ENCODE results near the gene ARHGAP45. TPM values are rescaled to one million over a fixed set of nuclear protein-coding genes. Genes with fewer than 3 reads are reported as not detected.
A peak's percentile ranks its signal among the peaks of the same experiment; 100 is the strongest.
"Not testable (repeated sequence)": the region's sequence is repeated elsewhere in the genome, so short reads cannot be mapped to it uniquely, and the experiment has no call there.

Gene ARHGAP45, protein sequence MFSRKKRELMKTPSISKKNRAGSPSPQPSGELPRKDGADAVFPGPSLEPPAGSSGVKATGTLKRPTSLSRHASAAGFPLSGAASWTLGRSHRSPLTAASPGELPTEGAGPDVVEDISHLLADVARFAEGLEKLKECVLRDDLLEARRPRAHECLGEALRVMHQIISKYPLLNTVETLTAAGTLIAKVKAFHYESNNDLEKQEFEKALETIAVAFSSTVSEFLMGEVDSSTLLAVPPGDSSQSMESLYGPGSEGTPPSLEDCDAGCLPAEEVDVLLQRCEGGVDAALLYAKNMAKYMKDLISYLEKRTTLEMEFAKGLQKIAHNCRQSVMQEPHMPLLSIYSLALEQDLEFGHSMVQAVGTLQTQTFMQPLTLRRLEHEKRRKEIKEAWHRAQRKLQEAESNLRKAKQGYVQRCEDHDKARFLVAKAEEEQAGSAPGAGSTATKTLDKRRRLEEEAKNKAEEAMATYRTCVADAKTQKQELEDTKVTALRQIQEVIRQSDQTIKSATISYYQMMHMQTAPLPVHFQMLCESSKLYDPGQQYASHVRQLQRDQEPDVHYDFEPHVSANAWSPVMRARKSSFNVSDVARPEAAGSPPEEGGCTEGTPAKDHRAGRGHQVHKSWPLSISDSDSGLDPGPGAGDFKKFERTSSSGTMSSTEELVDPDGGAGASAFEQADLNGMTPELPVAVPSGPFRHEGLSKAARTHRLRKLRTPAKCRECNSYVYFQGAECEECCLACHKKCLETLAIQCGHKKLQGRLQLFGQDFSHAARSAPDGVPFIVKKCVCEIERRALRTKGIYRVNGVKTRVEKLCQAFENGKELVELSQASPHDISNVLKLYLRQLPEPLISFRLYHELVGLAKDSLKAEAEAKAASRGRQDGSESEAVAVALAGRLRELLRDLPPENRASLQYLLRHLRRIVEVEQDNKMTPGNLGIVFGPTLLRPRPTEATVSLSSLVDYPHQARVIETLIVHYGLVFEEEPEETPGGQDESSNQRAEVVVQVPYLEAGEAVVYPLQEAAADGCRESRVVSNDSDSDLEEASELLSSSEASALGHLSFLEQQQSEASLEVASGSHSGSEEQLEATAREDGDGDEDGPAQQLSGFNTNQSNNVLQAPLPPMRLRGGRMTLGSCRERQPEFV
- 3.1 and 4.9 TPM in 2 replicates for total RNA-seq (2014; rRNA removed; shearing (Covaris generic))

DNA sequence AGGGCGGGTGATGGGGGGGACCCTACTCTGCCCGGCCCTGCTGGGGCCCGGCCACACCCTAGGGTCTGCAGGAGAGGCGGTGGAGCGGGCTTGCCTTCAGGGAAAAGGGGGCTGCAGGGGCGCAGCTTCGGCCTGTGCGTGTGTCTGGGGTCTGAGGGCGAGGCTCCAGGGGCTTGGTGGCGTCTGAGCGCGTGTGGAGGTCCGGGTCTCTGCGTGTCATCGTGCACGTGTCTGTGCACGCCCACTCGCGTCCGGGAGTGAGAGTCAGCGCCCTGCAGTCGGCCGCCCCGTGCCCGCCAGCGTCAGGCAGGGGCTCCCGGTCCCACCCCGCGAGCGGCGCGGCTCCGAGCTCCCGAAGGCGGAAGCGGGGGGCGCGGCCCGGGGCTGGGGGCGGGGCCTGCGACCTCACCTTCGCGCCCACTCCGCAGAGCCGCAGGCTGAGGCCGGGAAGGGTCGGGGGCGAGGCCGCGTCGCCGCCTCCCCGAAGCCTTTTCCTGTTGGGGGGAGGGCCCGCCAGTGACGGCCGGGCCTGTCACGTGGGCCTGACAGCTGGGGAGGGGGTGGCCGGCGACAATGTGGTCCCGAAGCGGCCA, at the start of gene ARHGAP45:
Gene ARHGAP45 (plus strand): TSS at position 420 of the 593 bp plus-strand sequence. CDS start 239 bp downstream, outside the sequence.
- no peak for DNase-seq (ENCODE audit: low spot score)

DNA sequence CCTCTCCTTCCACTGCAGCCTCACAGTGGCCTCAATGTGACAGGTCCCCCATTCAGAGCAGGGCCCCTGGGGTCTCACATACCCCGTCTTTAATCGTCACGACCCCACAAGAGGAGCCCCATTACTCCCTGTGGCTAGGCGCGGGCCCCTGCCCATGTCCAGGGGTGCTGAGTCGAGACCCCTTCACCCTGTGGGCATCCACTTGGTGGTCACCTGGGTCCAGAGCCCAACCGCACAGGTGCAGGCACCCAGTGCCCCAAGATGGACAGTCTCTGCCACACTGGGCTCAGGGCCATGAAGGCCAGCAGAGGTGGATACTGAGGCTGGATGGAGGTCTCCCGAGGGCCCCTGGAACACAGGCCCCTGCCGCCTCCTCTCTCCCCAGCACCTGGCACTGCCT, 49.1 kb upstream of the ARHGAP45 start:
- no peak for DNase-seq (ENCODE audit: low spot score)

DNA sequence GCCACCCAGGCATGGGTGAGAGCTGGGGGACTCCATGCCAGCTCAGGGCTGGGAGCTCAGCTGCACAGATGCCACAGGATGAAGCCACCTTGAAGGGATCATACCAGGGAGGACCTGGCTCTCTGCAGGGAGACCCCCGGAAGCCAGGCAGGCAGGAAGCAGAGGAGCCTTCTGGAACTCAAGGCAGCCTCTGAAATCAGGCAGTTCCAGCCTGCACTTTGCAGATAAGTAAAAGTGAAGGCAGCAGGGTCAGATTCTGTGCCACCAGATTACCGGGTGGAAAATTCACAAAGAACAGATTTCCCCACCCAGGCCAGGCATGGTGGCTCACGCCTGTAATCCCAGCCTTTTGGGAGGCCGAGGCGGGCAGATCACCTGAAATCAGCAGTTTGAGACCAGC, 48.6 kb upstream of the ARHGAP45 start:
- DNase-seq (ENCODE audit: low spot score), result no peak

DNA sequence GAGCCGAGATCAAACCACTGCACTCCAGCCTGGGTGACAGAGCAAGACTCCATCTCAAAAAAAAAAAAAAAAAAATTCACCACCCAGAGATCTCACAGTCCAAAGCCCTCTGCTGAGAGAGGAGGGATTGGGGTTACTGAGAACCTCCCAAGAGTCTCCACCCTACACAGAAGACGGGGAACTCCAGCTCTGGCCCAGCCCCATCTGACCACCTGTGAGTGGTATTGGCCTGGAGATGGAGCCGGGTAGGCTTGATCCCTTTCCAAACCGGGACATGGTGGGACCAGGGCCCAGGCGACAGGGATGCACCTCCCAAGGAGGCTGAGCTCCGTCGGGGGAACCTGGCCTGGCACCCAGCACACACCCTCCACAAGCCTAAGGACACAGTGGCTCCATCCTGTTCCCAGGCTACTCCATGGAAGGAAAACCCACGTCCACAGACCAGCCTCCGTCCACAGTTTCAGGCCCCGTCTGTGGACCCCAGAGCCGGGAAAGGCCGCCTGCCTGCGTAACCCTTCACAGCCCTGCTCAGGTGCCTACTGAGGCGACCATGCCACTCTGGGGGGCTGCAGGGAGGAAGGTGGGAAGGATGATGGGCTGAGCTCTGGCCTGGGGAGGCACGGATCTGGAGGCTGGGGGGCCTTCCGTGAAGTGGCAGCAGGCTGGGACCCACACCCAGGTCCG, 47.9 kb upstream of the ARHGAP45 start:
- no peak for DNase-seq (ENCODE audit: low spot score)

DNA sequence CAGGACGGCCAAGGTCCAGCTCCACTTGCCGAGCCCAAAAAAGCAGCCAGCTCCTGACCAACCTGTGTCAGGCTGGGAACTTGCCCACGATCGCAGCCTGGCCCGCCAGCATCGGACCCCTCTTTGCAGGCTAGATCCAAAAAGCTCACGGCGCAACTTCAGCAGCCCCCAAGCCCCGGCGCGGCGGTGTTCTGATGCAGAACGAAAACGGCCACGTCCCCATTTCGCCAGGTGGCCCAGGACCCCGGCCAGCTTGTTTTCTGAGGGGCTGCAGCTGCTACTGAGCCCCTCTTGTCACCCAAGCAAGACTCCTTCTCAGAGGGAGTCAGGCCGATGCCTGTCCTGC, 47.4 kb upstream of the ARHGAP45 start:
- no peak for DNase-seq (ENCODE audit: low spot score)

DNA sequence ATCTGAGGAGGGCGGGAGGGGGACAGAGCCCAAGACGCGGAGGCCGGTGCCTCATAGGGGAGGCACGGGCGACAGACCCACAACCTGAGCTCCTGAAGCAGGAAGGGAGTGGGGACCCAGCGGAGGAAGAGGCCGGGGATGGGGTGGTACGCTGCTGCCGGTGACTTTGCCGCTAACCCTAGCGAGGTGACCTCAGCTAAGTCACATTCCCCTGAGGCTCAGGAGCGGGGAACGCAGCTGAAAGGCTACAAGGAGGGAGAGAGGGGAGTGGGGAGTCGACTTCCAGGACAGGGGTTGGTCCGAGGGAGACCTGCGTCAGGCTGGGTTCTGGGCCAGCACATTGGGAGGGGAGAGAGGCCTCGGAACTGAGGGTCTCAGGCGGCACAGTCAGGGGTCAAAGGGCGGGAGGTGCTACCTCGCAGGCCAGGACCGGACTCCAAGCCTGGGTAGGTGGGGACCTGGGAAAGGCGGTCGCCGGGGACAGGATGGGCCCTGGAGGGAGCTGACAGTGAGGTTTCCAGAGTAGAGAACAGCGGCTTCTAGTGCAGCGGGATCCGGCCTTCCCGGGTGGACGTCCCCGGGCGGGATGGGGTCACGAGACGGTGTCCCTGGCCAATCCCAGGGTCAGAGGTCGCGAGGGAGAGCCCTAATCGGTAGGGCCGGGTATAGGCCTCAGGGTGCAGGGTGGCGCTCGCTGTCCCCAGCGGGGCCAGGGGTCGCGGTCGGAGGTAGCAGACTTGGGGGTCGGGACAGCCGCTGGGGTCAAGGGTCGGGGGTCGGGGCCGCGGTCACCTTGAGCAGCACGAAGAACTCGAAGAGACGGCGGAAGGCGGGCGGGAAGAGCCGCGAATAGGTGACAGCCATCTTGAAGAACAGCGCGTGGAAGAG, 46.7 kb upstream of the ARHGAP45 start:
- DNase-seq (ENCODE audit: low spot score), result no peak

DNA sequence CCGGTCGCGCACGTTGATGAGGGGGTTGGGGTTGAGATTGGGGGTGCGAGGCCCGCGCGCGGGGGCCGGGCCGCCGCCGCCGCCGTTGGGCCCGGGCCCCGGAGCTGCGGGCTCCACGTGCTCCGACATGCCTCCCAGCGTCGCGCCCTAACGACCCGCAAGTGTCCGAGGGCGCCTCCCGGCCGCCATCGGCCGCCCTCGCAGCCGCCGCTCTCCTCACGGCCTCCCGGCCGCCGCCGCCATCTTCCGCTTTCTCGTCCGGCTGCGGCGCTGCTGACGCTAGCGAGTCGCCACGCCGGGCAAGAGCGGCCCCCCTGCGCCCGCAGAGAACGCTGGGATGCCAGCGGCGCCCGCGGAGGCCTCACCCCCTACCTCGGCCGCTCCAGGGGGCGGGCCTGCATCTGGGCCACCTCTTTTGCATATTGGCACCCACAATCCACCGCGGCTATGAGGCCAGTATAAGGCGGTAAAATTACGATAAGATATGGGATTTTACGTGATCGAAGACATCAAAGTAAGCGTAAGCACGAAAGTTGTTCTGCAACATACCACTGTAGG, 46.0 kb upstream of the ARHGAP45 start, which contains the start of gene TMEM259:
Gene TMEM259 (minus strand): TSS at position 256 of the 558 bp plus-strand sequence. CDS start 127 bp downstream, at position 129.
- DNase-seq (ENCODE audit: low spot score), result peak; percentile 92

DNA sequence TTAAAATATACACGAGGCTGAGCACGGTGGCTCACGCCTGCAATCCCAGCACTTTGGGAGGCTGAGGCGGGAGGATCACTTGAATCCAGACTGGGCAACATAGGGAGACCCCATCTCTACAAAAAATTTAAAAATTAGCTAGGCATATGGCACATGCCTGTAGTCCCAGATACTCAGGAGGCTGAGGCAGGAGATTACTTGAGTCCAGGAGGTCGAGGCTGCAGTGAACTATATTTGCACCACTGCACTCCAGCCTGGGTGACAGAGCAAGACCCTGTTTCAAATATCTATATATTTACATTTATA, 43.1 kb upstream of the ARHGAP45 start:
- not testable (repeated sequence) for DNase-seq (ENCODE audit: low spot score)

DNA sequence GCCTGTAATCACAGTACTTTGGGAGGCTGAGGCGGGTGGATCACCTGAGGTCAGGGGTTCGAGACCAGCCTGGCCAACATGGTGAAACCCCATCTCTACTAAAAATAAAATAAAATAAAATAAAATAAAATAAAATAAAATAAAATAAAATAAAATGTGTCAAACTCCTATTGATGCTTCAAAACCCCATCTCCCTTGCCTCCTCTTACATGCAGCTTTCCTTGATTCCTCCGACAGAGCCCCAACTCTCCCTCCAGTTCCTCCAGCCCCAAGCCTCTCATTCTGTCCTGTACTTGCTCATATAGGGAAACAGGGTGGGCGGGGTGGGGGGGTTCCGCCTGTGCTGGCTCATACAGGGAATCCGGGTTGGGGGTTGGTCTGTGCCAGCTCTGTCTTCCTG, 41.9 kb upstream of the ARHGAP45 start:
- not testable (repeated sequence) for DNase-seq (ENCODE audit: low spot score)

DNA sequence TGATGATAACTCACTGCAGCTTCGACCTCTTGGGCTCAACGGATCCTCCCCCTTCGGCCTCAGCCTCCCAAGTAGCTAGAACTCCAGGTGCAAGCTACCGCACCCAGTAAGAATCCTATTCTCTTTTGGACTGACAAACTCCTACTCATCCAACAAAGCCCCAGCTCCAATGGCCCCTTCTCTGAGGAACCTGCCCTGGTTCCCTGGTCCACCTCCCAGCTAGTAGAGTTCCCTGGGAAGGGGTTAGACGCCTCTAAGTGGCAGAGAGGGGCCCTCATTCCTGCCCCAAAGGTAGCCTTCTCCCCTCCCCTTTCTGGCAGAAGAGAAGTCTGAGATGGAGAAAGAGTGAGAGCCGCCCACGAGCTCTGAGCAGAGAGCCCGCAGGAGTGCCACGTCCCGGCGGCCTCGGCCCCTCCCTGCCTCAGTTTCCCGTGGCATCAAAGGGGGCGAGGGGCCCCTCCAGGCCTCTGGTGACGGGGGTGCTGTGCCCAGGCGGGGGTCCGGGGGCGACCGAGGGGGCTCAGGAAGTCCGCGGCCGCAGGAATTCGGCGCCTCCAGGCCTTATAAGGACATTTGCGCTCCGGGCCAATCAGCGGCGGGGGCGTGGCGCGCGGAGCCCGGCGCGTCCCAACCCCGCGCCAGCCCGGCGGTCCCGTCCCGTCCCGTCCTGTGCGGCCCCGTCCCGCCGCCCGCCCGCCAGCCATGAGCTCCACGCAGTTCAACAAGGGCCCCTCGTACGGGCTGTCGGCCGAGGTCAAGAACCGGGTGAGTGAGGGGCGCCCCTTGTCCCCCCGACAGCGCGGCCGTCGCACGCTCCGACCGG, 40.8 kb upstream of the ARHGAP45 start, which contains the start of gene CNN2:
Gene CNN2 (plus strand): TSS at position 649 of the 823 bp plus-strand sequence. CDS start 54 bp downstream, at position 703.
- peak; percentile 70 for DNase-seq (ENCODE audit: low spot score)

DNA sequence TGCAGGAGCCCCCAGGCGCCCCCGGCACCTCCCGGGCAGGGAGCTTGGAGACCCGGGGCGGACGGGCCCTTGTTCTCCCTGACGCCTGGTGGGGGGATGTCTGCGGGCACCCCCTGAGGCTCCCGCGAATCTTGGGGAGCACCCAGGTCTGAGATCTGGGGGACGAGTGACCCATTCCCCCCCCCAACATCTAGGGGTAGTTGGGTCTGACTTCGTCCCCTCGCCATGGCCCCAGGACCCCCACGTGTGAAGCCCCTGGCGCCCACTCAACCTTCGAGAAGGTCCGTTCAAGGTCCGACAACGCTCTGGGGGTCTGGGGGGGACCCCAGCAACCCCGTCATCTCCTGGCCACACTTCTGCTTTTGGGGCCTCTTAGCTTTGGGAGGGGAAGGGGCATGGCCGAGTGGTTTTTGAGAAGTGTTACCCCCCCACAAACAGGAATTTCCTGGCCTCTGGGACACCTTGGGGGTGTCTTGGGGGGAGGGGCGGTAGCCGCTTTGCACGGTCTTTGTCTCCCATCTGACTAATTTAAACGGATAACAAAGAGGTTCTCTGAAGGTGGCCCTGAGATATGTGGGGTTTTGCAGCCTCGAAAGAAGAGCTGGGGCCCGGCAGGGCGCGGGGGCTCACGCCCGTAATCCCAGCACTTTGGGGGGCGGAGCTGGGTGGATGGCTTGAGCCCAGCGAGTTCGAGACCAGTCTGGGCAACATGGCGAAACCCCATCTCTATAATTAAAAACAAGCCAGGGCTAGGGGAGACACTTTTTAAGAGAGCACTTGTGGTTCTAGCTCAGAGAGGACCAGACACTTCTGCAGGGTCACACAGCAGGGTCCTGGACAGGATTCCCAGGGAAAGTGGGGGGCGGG, 40.0 kb upstream of the ARHGAP45 start:
- DNase-seq (ENCODE audit: low spot score), result peak; percentile 35

DNA sequence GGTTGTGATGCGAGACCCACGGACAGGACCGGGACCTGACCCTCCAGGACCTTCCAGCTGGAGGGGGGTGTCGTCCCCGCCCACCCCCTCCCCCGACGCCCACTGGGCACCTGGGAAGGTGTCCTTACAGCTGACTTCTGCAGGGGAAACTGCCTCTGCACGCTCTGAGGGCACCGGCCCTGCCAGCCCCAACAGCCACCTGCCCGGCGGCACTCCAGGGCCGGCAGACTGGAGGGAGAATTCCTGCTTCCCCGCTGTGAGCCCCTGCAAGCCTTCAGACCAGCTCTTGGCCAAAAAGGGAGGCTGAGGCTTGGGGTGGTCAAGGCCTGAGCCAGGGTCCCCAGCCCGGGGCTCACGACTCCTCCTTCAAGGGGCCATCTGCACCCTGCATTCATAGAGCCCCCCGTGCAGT, 39.3 kb upstream of the ARHGAP45 start:
- peak; percentile 23 for DNase-seq (ENCODE audit: low spot score)

DNA sequence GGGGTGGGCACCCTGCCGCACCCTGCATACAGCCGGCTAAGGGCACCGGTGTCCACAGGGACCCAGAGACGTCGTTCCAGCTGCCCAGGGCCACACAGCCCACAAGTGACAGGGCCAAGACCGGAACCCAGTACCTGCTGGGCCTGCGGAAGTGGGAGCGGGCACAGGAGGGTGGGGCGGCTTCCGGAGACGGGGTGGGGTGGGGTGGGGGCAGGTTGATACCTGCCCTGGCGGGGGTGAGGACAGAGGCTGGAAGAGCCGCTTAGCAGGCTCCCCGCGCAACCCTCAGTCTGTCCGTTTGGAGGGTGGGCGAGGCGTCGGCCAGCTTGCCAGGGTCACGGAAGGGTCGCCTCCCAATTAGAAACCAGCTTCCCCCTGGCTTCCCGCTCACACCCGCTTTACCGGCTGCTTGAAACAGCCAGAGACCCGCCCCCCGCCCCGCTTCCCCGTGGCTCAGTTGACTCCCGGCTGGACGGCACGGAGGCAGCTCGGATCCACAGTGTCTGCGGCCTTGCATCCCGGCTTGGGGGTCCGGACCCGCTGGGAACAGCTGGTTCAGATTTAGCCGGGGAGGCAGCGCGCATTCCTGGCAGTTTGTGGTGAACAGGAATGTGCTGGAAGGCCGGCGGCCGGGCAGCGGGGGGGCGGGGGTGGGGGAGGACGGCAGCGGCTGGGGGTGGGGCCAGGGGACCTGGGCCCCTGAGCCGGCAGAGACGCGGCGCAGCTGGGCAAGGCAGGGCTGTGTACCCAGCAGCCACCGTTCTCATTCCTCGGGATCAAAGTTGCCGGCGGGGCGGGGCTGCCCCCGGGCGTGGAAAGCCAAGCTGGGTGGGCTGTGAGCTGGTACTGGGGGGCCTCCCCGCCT, 38.7 kb upstream of the ARHGAP45 start:
- DNase-seq (ENCODE audit: low spot score), result peak; percentile 88

DNA sequence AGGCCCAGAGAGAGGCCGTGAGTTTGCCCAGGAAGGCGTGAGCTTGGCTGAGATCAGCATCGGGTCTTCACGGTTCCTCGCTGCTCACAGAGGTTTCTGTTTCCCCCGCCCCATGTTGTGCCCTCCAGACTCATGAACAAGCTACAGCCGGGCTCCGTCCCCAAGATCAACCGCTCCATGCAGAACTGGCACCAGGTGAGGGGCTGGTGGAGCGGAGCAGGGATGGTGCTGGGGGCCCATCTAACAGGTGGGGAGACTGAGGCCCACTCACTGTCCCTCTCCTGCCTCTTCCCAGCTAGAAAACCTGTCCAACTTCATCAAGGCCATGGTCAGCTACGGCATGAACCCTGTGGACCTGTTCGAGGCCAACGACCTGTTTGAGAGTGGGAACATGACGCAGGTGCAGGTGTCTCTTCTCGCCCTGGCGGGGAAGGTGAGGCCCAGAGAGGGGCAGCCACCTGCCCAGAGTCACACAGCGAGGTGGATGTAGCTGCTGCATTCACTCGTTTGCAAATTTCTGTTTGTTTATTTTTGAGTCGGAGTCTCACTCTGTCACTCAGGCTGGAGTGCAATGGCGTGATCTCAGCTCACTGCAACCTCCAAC, 34.6 kb upstream of the ARHGAP45 start:
- DNase-seq (ENCODE audit: low spot score), result no peak

DNA sequence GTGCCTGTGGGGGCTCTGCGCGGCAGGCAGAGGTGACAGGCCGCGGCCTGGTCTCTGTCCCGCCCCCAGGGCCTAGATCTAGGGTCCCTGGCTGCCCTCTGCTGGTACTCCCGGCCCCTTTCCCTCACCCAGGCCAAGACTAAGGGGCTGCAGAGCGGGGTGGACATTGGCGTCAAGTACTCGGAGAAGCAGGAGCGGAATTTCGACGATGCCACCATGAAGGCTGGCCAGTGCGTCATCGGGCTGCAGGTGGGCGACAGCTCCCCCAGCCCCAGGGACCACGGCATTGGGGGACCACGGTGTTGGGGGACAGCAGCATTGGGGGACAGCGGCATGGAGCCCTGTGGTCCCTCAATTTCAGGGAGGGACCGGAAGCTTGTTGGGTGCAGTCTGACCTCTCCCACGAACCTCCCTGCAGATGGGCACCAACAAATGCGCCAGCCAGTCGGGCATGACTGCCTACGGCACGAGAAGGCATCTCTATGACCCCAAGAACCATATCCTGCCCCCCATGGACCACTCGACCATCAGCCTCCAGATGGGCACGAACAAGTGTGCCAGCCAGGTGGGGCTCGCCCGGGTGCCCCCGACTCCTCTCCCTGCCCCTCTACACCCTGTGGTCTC, 30.9 kb upstream of the ARHGAP45 start:
- DNase-seq (ENCODE audit: low spot score), result no peak

DNA sequence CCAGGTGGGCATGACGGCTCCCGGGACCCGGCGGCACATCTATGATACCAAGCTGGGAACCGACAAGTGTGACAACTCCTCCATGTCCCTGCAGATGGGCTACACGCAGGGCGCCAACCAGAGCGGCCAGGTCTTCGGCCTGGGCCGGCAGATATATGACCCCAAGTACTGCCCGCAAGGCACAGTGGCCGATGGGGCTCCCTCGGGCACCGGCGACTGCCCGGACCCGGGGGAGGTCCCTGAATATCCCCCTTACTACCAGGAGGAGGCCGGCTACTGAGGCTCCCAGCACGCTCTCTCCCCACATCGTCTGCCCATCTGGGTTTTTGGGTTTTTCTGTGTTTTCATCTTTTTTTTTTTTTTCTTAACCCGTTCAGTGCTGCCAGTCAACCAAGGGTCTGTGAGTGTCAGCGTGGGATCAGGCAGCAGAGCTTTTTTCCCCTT, 29.3 kb upstream of the ARHGAP45 start:
- no peak for DNase-seq (ENCODE audit: low spot score)

Data from A172 (cell line).